Measurements from ENCODE around the gene RASL11B. TPM values are rescaled to one million over a fixed set of nuclear protein-coding genes. Genes with fewer than 3 reads are reported as not detected.

The RASL11B gene
- total and polyA plus RNA-seq, 8 donors = 0.52 to 26.4 (median 20.2) TPM

DNA sequence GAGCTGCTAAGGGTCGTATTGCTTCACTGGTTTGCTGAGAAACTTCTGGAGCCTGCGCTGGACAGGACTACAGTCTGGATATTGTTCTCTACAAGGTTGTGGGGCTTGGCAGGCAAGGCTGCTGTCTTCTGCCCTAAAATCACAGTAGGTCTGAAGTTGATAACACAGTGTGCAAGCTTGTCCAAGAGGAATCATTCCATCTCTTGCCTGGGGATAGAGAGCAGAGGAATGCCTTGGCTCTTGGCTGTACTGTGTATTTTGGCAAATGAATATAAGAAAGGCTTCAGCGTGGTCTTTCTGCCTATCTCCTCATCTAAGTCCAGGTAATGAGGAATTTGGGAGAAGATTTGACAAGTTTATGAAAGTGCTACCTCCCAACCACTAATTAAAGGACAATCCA, 9.4 kb upstream of the RASL11B start:
- no peak overlapping the region for H3K4me3 ChIP-seq
- intact Hi-C loops (cut with DNase I) = no loop called here
- H3K27ac ChIP-seq = no peak overlapping the region
- no peaks in the 10 kb centered on the region for H3K9me3 ChIP-seq
- H3K27me3 ChIP-seq = no peaks in the 10 kb centered on the region
- H3K4me1 ChIP-seq = peaks cover 0 to 8% of the 10 kb centered on the region in 2 donors
- no peak for TF ChIP-seq CTCF (IDR thresholded peaks at IDR 0.05)
- no peak for ATAC-seq
- no peaks in the 10 kb centered on the region for H3K36me3 ChIP-seq
- no peak for DNase-seq

- intact Hi-C loops (cut with DNase I) = no loop called here
- H3K27me3 ChIP-seq = no peaks in the 10 kb centered on the region
- ATAC-seq (peak; percentile 52), DNase-seq (no peak)
- no peaks in the 10 kb centered on the region for H3K36me3 ChIP-seq
- peaks cover 0 to 8% of the 10 kb centered on the region in 2 donors for H3K4me1 ChIP-seq
- H3K27ac ChIP-seq = no peak overlapping the region
- peaks cover 0 to 5% of the 10 kb centered on the region in 2 donors for H3K9me3 ChIP-seq
- no peak overlapping the region for H3K4me3 ChIP-seq
- TF ChIP-seq CTCF (IDR thresholded peaks at IDR 0.05) = no peak
Observed at GRCh38 chr4:52853351-52853750, 8.8 kb upstream of the RASL11B start.

DNA sequence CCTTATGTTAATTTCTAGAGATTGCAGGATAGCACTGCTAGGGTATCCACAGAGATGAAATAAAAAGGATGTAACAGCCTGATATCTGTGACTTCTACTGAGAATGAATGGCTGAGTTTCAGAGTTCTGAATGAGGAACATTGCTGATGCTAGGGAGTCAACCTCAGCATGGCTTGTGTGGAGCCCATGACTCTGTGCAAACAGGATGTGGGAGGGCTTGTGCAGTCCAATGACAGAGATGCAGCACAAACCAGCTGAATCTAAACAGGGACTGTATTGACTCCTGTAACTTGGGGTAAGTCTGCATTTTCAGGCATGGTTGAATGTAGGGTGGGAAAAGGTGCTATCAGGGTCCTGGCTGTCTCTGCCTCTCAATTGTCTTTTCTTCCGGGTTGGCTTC, 5.3 kb upstream of the RASL11B start:
- intact Hi-C loops (cut with DNase I) = no loop called here

DNA sequence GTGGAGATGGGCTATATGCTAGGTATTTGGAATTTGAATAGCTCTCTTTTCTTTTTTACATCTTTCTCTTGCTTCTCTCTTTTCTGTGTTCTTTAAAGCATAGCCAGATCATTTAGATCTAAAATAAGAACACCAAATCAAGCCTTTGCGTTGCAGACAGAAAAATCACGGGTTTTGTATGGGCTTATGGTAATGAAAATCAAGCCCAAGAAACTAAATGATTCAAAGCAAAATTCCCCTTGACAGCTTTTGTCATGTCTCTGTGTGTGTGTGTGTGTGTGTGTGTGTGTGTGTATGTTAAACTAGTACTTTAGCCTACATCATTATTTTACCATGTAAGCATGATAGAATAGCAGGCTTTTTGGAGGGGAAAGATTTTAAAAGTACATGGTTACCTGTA, 1.8 kb upstream of the RASL11B start:
- intact Hi-C loops (cut with DNase I) = no loop called here
- no peak for ATAC-seq
- no peak overlapping the region for H3K4me3 ChIP-seq
- H3K27ac ChIP-seq = no peak overlapping the region
- no peak for DNase-seq
- peaks cover 13 to 34% of the 10 kb centered on the region in 2 donors for H3K27me3 ChIP-seq
- no peaks in the 10 kb centered on the region for H3K36me3 ChIP-seq
- peaks cover 15 to 19% of the 10 kb centered on the region in 2 donors for H3K4me1 ChIP-seq
- TF ChIP-seq CTCF (IDR thresholded peaks at IDR 0.05) = no peak
- peaks cover 0 to 10% of the 10 kb centered on the region in 2 donors for H3K9me3 ChIP-seq

More for the DNA sequence above, 5.3 kb upstream of the RASL11B start:
- H3K9me3 ChIP-seq = peaks cover 0 to 10% of the 10 kb centered on the region in 2 donors
- H3K27me3 ChIP-seq = peaks cover 3 to 13% of the 10 kb centered on the region in 2 donors
- H3K4me1 ChIP-seq = peaks cover 4 to 13% of the 10 kb centered on the region in 2 donors
- ATAC-seq (no peak), DNase-seq (no peak)
- H3K27ac ChIP-seq = no peak overlapping the region
- no peaks in the 10 kb centered on the region for H3K36me3 ChIP-seq
- TF ChIP-seq CTCF (IDR thresholded peaks at IDR 0.05) = no peak
- no peak overlapping the region for H3K4me3 ChIP-seq

- Histone ChIP-seq H3K4me1 (peaks cover 19% of the 10 kb centered on the region in 2 donors), H3K36me3 (no peaks in the 10 kb centered on the region), H3K4me3 (peak overlapping the region; percentile 50 to 53), H3K27ac (no peak overlapping the region), H3K27me3 (peaks cover 13 to 34% of the 10 kb centered on the region in 2 donors), H3K9me3 (peaks cover 0 to 10% of the 10 kb centered on the region in 2 donors)
- DNase-seq = no peak
- intact Hi-C loops (cut with DNase I) = no loop called here
- TF ChIP-seq CTCF (IDR thresholded peaks at IDR 0.05) = no peak
- no peak for ATAC-seq
Observed at GRCh38 chr4:52861171-52861823, 820 bp upstream of the RASL11B start.

Data from left lung (tissue), 10 donors.